Peyer's patch (tissue), 4 donors: ENCODE data around the gene GPR142.

Experiments
- CTCF ChIP-seq, 6 experiments: fragments of 450-650 bp in 4 of 6; fragments of 200-600 bp in 2 of 6; sonication (generic) in 1 of 6; IDR thresholded peaks; one replicate each; pipeline ENCODE4 v1.5.1; 2017 to 2019; ENCODE audit warnings: antibody characterized with exemption in 6 of 6, mild to moderate bottlenecking in 3 of 6, moderate library complexity in 1 of 6
- POLR2A ChIP-seq, 2 donors: fragments of 450-650 bp; IDR thresholded peaks; one replicate each; pipeline ENCODE4 v1.5.1; 2017; ENCODE audit warnings: antibody characterized with exemption in 2 of 2, mild to moderate bottlenecking in 2 of 2, moderate library complexity in 2 of 2

GRCh38 chr17:74367206-74367605 is at the start of gene GPR142:
- TF ChIP-seq CTCF (IDR thresholded peaks at IDR 0.05) (no peak), POLR2A (IDR thresholded peaks at IDR 0.05) (no peak)
